GM19455 (cell line): ENCODE measurements around the gene TSEN15.

Experiments used
- ATAC-seq: cut with Tn5 transposase; IDR thresholded peaks from one replicate; pipeline ENCODE4 v1.9.1; 2021; ENCODE audit not compliant: unreplicated experiment

The TSEN15 gene

GRCh38 chr1:184051485-184052193 lies at the start of gene TSEN15:
TSS of gene TSEN15 (plus strand) at chr1:184051730. CDS start at chr1:184051756, 26 bp downstream.
- peak; percentile 98 for ATAC-seq

- ATAC-seq, result no peak
Observed at GRCh38 chr1:184002071-184002470, 49.5 kb upstream of the TSEN15 start.

GRCh38 chr1:184004935-184005334 lies 46.6 kb upstream of the TSEN15 start:
- no peak for ATAC-seq

GRCh38 chr1:184005506-184005905 lies 46.0 kb upstream of the TSEN15 start:
- no peak for ATAC-seq

GRCh38 chr1:184010788-184011187 lies 40.7 kb upstream of the TSEN15 start:
- ATAC-seq, result no peak

- no peak for ATAC-seq
Observed at GRCh38 chr1:184012187-184012586, 39.3 kb upstream of the TSEN15 start.

- no peak for ATAC-seq
Observed at GRCh38 chr1:184014271-184014670, 37.3 kb upstream of the TSEN15 start.

- no peak for ATAC-seq
Observed at GRCh38 chr1:184016169-184016568, 35.4 kb upstream of the TSEN15 start.

- ATAC-seq, result no peak
Observed at GRCh38 chr1:184017306-184017705, 34.2 kb upstream of the TSEN15 start.

- ATAC-seq, result no peak
Observed at GRCh38 chr1:184018622-184019021, 32.9 kb upstream of the TSEN15 start.

- ATAC-seq, result no peak
Observed at GRCh38 chr1:184019069-184019468, 32.5 kb upstream of the TSEN15 start.

GRCh38 chr1:184019506-184019905 lies 32.0 kb upstream of the TSEN15 start:
- ATAC-seq, result no peak

- no peak for ATAC-seq
Observed at GRCh38 chr1:184020328-184020727, 31.2 kb upstream of the TSEN15 start.

- ATAC-seq, result no peak
Observed at GRCh38 chr1:184020855-184021254, 30.7 kb upstream of the TSEN15 start.

- ATAC-seq, result no peak
Observed at GRCh38 chr1:184021728-184022127, 29.8 kb upstream of the TSEN15 start.

- no peak for ATAC-seq
Observed at GRCh38 chr1:184022668-184023067, 28.9 kb upstream of the TSEN15 start.

- ATAC-seq, result no peak
Observed at GRCh38 chr1:184023171-184023570, 28.4 kb upstream of the TSEN15 start.

- no peak for ATAC-seq
Observed at GRCh38 chr1:184025242-184025675, 26.3 kb upstream of the TSEN15 start.

GRCh38 chr1:184027826-184028695 lies 23.5 kb upstream of the TSEN15 start:
- no peak for ATAC-seq

- no peak for ATAC-seq
Observed at GRCh38 chr1:184028854-184029623, 22.5 kb upstream of the TSEN15 start.

- no peak for ATAC-seq
Observed at GRCh38 chr1:184030433-184031091, 21.0 kb upstream of the TSEN15 start.
